ENCODE measurements around the gene NKAIN2.

NKAIN2 gene

DNA sequence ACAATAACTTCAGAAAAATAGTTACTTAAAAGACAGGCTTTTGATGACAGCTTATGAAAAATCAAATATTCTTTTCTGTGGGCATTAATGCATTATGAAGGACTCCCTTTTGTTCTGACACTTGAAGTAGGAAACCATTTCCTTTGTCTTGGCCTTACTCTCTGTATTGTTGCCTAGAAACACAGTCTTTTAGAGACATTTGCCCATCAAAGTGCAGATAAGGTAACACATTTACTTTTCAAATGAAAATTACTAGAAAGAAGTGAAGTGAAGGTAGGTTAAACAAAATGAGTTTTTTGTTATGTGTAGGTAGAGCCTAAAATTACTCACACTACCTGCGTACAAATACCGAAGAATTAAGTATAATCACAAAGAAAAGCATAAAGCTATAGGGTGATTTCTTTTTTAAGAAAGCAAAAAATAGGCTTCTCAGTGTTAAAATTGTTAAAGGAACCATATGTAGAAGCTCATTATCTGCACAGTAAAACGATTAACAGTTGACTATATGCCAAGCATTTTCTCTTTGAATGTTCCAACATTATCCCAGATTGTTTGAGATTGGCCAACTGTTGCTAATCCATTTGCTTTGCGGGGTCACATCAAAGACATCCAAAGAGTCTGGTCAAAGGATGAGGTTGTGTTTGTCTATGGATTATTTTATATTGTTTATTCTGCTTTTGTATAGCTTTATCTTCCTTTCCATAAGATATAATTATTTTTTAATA lies 616.6 kb downstream of the NKAIN2 start:
- H3K4me1 ChIP-seq (ENCODE audit: low read length): no peaks in the 10 kb centered on the region
- no peaks in the 10 kb centered on the region for H3K9me2 ChIP-seq (replicated peaks; ENCODE audit: insufficient read depth, low read length)
- H3F3A ChIP-seq (ENCODE audit: insufficient read depth, low read length): no peaks in the 10 kb centered on the region
- no peaks in the 10 kb centered on the region for H4K20me1 ChIP-seq (ENCODE audit: insufficient read depth, low read length)
- no peak overlapping the region for H3K4me2 ChIP-seq (ENCODE audit: low read depth, low read length)
- H3K36me3 ChIP-seq (replicated peaks; ENCODE audit: insufficient read depth, low read length): no peaks in the 10 kb centered on the region
- no peak for DNase-seq
- no peak overlapping the region for H3K4me3 ChIP-seq (ENCODE audit: low read length)
- no peaks in the 10 kb centered on the region for H3K79me2 ChIP-seq (ENCODE audit: low read length)
- H3K9ac ChIP-seq (ENCODE audit: low read length): no peak overlapping the region
- no peak overlapping the region for H2AFZ ChIP-seq (ENCODE audit: low read length)
- H3K27ac ChIP-seq (ENCODE audit: low read length): no peak overlapping the region
- no peaks in the 10 kb centered on the region for H3K9me3 ChIP-seq (replicated peaks; ENCODE audit: insufficient read depth, low read length)
- TF ChIP-seq, protein P1, sequence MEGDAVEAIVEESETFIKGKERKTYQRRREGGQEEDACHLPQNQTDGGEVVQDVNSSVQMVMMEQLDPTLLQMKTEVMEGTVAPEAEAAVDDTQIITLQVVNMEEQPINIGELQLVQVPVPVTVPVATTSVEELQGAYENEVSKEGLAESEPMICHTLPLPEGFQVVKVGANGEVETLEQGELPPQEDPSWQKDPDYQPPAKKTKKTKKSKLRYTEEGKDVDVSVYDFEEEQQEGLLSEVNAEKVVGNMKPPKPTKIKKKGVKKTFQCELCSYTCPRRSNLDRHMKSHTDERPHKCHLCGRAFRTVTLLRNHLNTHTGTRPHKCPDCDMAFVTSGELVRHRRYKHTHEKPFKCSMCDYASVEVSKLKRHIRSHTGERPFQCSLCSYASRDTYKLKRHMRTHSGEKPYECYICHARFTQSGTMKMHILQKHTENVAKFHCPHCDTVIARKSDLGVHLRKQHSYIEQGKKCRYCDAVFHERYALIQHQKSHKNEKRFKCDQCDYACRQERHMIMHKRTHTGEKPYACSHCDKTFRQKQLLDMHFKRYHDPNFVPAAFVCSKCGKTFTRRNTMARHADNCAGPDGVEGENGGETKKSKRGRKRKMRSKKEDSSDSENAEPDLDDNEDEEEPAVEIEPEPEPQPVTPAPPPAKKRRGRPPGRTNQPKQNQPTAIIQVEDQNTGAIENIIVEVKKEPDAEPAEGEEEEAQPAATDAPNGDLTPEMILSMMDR (IDR thresholded peaks at IDR 0.05; ENCODE audit: low read length): no peak
- TF ChIP-seq EZH2 (optimal IDR thresholded peaks at IDR 0.05; ENCODE audit: low read depth, low read length): no peak
- no peak for TF ChIP-seq EZH2phosphoT487 (IDR thresholded peaks at IDR 0.05; ENCODE audit: low read length)
- no peaks in the 10 kb centered on the region for H3K27me3 ChIP-seq (replicated peaks; ENCODE audit: insufficient read depth, low read length)

DNA sequence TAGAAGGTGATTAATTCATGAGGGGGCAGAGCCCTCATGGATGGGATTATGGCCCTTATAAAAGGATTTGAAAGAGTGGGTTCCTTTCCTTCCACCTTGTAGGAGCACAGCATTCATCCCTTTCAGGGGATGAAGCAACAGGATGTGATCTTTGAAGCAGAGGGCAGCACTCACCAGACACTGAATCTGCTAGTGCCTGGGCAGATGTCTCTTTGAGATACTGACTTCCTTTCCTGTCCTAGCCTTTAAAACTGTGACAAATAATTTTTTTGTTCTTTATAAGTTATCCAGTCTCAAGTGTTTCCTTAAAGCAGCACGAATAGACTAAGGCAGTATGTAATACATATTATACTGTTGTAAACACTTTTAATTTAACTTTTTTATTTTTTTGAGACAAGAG lies 620.0 kb downstream of the NKAIN2 start:
- Histone ChIP-seq H3K4me1 (ENCODE audit: low read length) (no peaks in the 10 kb centered on the region), H3K9me3 (replicated peaks; ENCODE audit: insufficient read depth, low read length) (no peaks in the 10 kb centered on the region), H3K36me3 (replicated peaks; ENCODE audit: insufficient read depth, low read length) (no peaks in the 10 kb centered on the region), H3K9me2 (replicated peaks; ENCODE audit: insufficient read depth, low read length) (no peaks in the 10 kb centered on the region), H3K79me2 (ENCODE audit: low read length) (no peaks in the 10 kb centered on the region), H2AFZ (ENCODE audit: low read length) (no peak overlapping the region), H4K20me1 (ENCODE audit: insufficient read depth, low read length) (no peaks in the 10 kb centered on the region), H3K27me3 (replicated peaks; ENCODE audit: insufficient read depth, low read length) (no peaks in the 10 kb centered on the region), H3K4me2 (ENCODE audit: low read depth, low read length) (no peak overlapping the region), H3K27ac (ENCODE audit: low read length) (no peak overlapping the region), H3F3A (ENCODE audit: insufficient read depth, low read length) (no peaks in the 10 kb centered on the region), H3K4me3 (ENCODE audit: low read length) (no peak overlapping the region), H3K9ac (ENCODE audit: low read length) (no peak overlapping the region)
- TF ChIP-seq EZH2phosphoT487 (IDR thresholded peaks at IDR 0.05; ENCODE audit: low read length) (no peak), EZH2 (optimal IDR thresholded peaks at IDR 0.05; ENCODE audit: low read depth, low read length) (no peak)
- TF ChIP-seq, protein P1 (IDR thresholded peaks at IDR 0.05; ENCODE audit: low read length): no peak
- no peak for DNase-seq

DNA sequence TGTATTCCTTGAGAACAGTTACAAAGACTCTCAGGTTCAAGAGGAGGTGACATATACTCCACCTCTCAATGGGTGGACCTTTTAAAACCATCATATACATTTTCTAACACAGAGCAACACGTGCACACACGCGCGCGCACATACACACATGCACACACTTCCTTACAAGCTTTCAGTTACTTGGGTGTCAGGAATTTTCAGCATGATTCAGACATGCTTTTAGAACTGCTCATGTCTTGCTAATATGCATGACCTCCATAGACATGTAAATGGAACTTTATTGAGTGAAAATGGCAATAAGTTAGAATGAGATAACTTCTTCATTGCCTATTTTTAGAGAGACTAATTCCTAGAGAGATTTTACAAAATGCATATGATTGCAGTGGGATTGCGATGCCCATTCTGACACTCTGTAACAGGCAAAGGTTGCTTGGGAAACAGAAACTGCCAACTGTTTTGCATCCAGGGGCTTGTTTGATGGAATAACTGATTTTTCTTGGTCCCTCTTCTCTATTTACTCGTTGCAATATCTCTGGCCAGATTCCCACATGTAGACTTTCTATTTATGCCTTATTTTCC lies 627.2 kb downstream of the NKAIN2 start:
- H3K9me2 ChIP-seq (replicated peaks; ENCODE audit: insufficient read depth, low read length): no peaks in the 10 kb centered on the region
- no peak overlapping the region for H3K4me3 ChIP-seq (ENCODE audit: low read length)
- no peaks in the 10 kb centered on the region for H3K36me3 ChIP-seq (replicated peaks; ENCODE audit: insufficient read depth, low read length)
- no peak overlapping the region for H2AFZ ChIP-seq (ENCODE audit: low read length)
- no peaks in the 10 kb centered on the region for H3K79me2 ChIP-seq (ENCODE audit: low read length)
- no peak for DNase-seq
- no peak overlapping the region for H3K9ac ChIP-seq (ENCODE audit: low read length)
- TF ChIP-seq, protein P1 (IDR thresholded peaks at IDR 0.05; ENCODE audit: low read length): no peak
- TF ChIP-seq EZH2phosphoT487 (IDR thresholded peaks at IDR 0.05; ENCODE audit: low read length): no peak
- TF ChIP-seq EZH2 (optimal IDR thresholded peaks at IDR 0.05; ENCODE audit: low read depth, low read length): no peak
- H3K27me3 ChIP-seq (replicated peaks; ENCODE audit: insufficient read depth, low read length): no peaks in the 10 kb centered on the region
- H3K4me2 ChIP-seq (ENCODE audit: low read depth, low read length): no peak overlapping the region
- H3F3A ChIP-seq (ENCODE audit: insufficient read depth, low read length): no peaks in the 10 kb centered on the region
- no peaks in the 10 kb centered on the region for H3K9me3 ChIP-seq (replicated peaks; ENCODE audit: insufficient read depth, low read length)
- no peaks in the 10 kb centered on the region for H3K4me1 ChIP-seq (ENCODE audit: low read length)
- H4K20me1 ChIP-seq (ENCODE audit: insufficient read depth, low read length): no peaks in the 10 kb centered on the region
- H3K27ac ChIP-seq (ENCODE audit: low read length): no peak overlapping the region
